NT2/D1 (cell line): ENCODE results near the gene IFI27L2.

Source experiments
- SUZ12 ChIP-seq: IDR thresholded peaks from 2 replicates; pipeline ENCODE4 v1.6.1; 2011; ENCODE audit not compliant: insufficient read length, insufficient read depth; ENCODE audit errors: extremely low read depth
- YY1 ChIP-seq: IDR thresholded peaks from 2 replicates; pipeline ENCODE4 v1.6.1; 2011; ENCODE audit not compliant: insufficient read length, insufficient read depth
- ZNF274 ChIP-seq: IDR thresholded peaks from 2 replicates; pipeline ENCODE4 v1.6.1; 2011; ENCODE audit warnings: mild to moderate bottlenecking, low read depth, low read length

DNA sequence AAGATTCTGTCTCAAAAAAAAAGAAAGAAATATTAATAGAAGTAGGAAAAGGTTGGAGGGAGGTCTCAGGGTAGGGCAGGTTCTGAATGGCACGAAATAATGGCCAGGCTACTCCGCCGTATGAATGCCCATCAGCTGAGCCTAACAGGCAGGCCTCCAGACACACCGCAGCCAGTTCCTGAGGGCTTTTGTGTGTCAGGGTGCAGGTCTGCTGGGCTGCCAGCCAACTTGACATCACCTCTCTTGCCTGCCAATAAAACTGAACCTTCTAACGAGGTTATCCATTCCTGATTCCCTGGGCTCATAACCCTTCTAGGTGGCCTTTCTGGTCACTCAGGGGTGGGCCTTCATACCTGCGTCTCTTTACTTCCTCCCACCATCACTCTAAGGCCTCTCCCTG lies 15.9 kb downstream of the IFI27L2 start:
- TF ChIP-seq SUZ12 = no peak
- TF ChIP-seq ZNF274 = no peak
- TF ChIP-seq YY1 = no peak
